GM12878 (cell line): ENCODE data around the gene OPCML. TPM values are rescaled to one million over a fixed set of nuclear protein-coding genes. Genes with fewer than 3 reads are reported as not detected.
A peak's percentile ranks its signal among the peaks of the same experiment; 100 is the strongest.

Source experiments
- ATAC-seq: fragments of 200-7000 bp; cut with Tn5 transposase; 3 replicates; pipeline ENCODE4 v1.9.1; 2020; ENCODE audit warnings: mild to moderate bottlenecking, moderate library complexity
- BruUV-seq: library from RNA; stranded (reverse); fragments of 400-500 nt; replicated peaks from 2 replicates; lab custom pipeline; 2021; lab: Mats Ljungman, UMichigan
- CTCF ChIA-PET: fragments of 300-600 bp; sonication (Branson Sonifier 250); formaldehyde crosslinking; extraction: SDS; loops from one replicate; lab custom pipeline; 2021; ENCODE audit warnings: inconsistent platforms; lab: Yijun Ruan, JAX
- POLR2A ChIA-PET: fragments of 350-600 bp; formaldehyde crosslinking; extraction: SDS; loops from one replicate; lab custom pipeline; 2021; ENCODE audit warnings: inconsistent platforms; lab: Charles Lee
- RAD21 ChIA-PET: fragments of 300-600 bp; sonication (Branson Sonifier 250); formaldehyde crosslinking; loops from one replicate; lab custom pipeline; 2023; ENCODE audit warnings: antibody characterized with exemption; ENCODE audit not compliant: unreplicated experiment; lab: Charles Lee
- SMC1A ChIA-PET: fragments of 300-600 bp; sonication (Branson Sonifier 250); formaldehyde crosslinking; loops from one replicate; lab custom pipeline; 2023; ENCODE audit not compliant: unreplicated experiment, uncharacterized antibody; lab: Charles Lee
- DNase-seq: peaks from one replicate; pipeline ENCODE4 v3.0.0-alpha.2; 2011; ENCODE audit warnings: low read depth, low spot score
- FAIRE-seq: peaks from 3 replicates; lab custom pipeline; 2011; peaks lifted over from hg19 to GRCh38; lab: Jason Lieb, UNC
- H2AFZ ChIP-seq: 2 replicates; pipeline ENCODE4 v1.6.0; 2011; ENCODE audit warnings: low read depth, low read length, control low read depth; ENCODE audit not compliant: control insufficient read depth
- H3K27ac ChIP-seq: 2 replicates; pipeline ENCODE4 v1.5.1; 2011; ENCODE audit warnings: control low read depth; ENCODE audit not compliant: control insufficient read depth, insufficient read depth
- H3K27me3 ChIP-seq, 2 experiments: replicated peaks in 1 of 2; 2 replicates each; pipeline versions ENCODE4 v1.6.0 to v1.6.1; 2011; ENCODE audit warnings: low read length in 1 of 2; ENCODE audit not compliant: control insufficient read depth in 2 of 2, insufficient read depth in 2 of 2
- H3K36me3 ChIP-seq, 2 experiments: 2 replicates each; pipeline ENCODE4 v1.5.1; 2011; ENCODE audit warnings: low read length in 1 of 2; ENCODE audit not compliant: control insufficient read depth in 2 of 2, insufficient read depth in 2 of 2
- H3K4me1 ChIP-seq: 2 replicates; pipeline ENCODE4 v1.6.1; 2011; ENCODE audit warnings: mild to moderate bottlenecking, low read length, moderate library complexity, mixed read lengths; ENCODE audit not compliant: control insufficient read depth, insufficient read depth
- H3K4me2 ChIP-seq: 2 replicates; pipeline ENCODE4 v1.6.0; 2011; ENCODE audit warnings: control low read depth; ENCODE audit not compliant: control insufficient read depth, insufficient read depth
- H3K4me3 ChIP-seq: fragments of 200-600 bp; sonication (generic); 2 replicates; pipeline ENCODE4 v1.5.1; 2016
- H3K79me2 ChIP-seq: 2 replicates; pipeline ENCODE4 v1.6.0; 2011; ENCODE audit warnings: low read length; ENCODE audit not compliant: control insufficient read depth, insufficient read depth
- H3K9ac ChIP-seq: 2 replicates; pipeline ENCODE4 v1.8.0; 2011; ENCODE audit warnings: low read length, control low read depth, mixed read lengths; ENCODE audit not compliant: control insufficient read depth, insufficient read depth
- H3K9me3 ChIP-seq: replicated peaks from 3 replicates; pipeline ENCODE4 v1.5.1; 2011; ENCODE audit warnings: mild to moderate bottlenecking, low read length; ENCODE audit not compliant: control insufficient read depth, insufficient read depth
- H4K20me1 ChIP-seq: 2 replicates; pipeline ENCODE4 v1.6.0; 2011; ENCODE audit not compliant: control insufficient read depth, insufficient read depth
- BHLHE40 ChIP-seq, 2 experiments: fragments of 450-650 bp in 1 of 2; IDR thresholded peaks; 2 replicates each; pipeline ENCODE4 v1.6.1; 2011 to 2017; ENCODE audit warnings: low read depth in 2 of 2, borderline replicate concordance in 1 of 2, improper control_type of control experiment in 1 of 2, low read length in 1 of 2, mild to moderate bottlenecking in 1 of 2
- BMI1 ChIP-seq: fragments of 450-650 bp; IDR thresholded peaks from 2 replicates; pipeline ENCODE4 v1.6.1; 2016; ENCODE audit warnings: mild to moderate bottlenecking, moderate library complexity, borderline replicate concordance
- CUX1 ChIP-seq: IDR thresholded peaks from 2 replicates; pipeline ENCODE4 v1.6.1; 2012; ENCODE audit warnings: improper control_type of control experiment, low read depth, low read length; ENCODE audit not compliant: insufficient replicate concordance
- HDAC2 ChIP-seq: fragments of 200-600 bp; sonication (generic); IDR thresholded peaks from 2 replicates; pipeline ENCODE4 v1.6.1; 2017
- KAT2A ChIP-seq: conservative IDR thresholded peaks from 2 replicates; pipeline ENCODE4 v1.6.1; 2011; ENCODE audit warnings: low read depth, low read length; ENCODE audit not compliant: control insufficient read depth
- MAX ChIP-seq: IDR thresholded peaks from 2 replicates; pipeline ENCODE4 v1.6.1; 2012; ENCODE audit warnings: low read depth, low read length, improper control_type of control experiment
- MYB ChIP-seq: fragments of 150-350 bp; IDR thresholded peaks from 2 replicates; pipeline ENCODE4 v1.6.1; 2014; ENCODE audit warnings: mild to moderate bottlenecking, low read depth, low read length, borderline replicate concordance
- RUNX3 ChIP-seq: IDR thresholded peaks from 2 replicates; pipeline ENCODE4 v1.6.1; 2012; ENCODE audit warnings: low read length, inconsistent platforms
- SKIL ChIP-seq: fragments of 450-650 bp; IDR thresholded peaks from 2 replicates; pipeline ENCODE4 v1.6.1; 2017; ENCODE audit warnings: mild to moderate bottlenecking, low read depth, inconsistent platforms; ENCODE audit not compliant: poor library complexity, severe bottlenecking
- SMC3 ChIP-seq: IDR thresholded peaks from 2 replicates; pipeline ENCODE4 v1.6.1; 2011; ENCODE audit warnings: low read length, improper control_type of control experiment, borderline replicate concordance
- STAT3 ChIP-seq: IDR thresholded peaks from 2 replicates; pipeline ENCODE4 v1.6.1; 2011; ENCODE audit warnings: low read depth, low read length, improper control_type of control experiment
- SUPT20H ChIP-seq: IDR thresholded peaks from 2 replicates; pipeline ENCODE4 v1.6.1; 2011; ENCODE audit warnings: low read depth, mild to moderate bottlenecking, low read length, moderate library complexity, borderline replicate concordance; ENCODE audit not compliant: control insufficient read depth
- TCF12 ChIP-seq: IDR thresholded peaks from 2 replicates; pipeline ENCODE4 v1.6.1; 2011; ENCODE audit warnings: low read depth, mild to moderate bottlenecking, low read length
- WGBS: methylation state at CpG from one replicate; pipeline ENCODE4 v1.1.6; 2016; ENCODE audit warnings: low lambda C conversion rate; ENCODE audit not compliant: insufficient replicate concordance, insufficient coverage; ENCODE audit errors: missing lambda C conversion rate; 5-methylcytosine and 5-hydroxymethylcytosine counted together
- in situ Hi-C: fragments of 300-500 bp; cut with MboI; formaldehyde crosslinking; loops from 9 replicates; pipeline ENCODE4 v1.14.3; 2018; ENCODE audit warnings: mixed read lengths
- intact Hi-C: fragments of 100-400 bp; cut with micrococcal nuclease; formaldehyde crosslinking; loops from one replicate; pipeline ENCODE4 v1.14.2; 2022; ENCODE audit not compliant: unreplicated experiment
- polyA plus RNA-seq, 11 experiments: library from polyadenylated mRNA; depleted of rRNA in 4 of 11; unstranded in 6 of 11; stranded (reverse) in 5 of 11; fragments of >200 nt; fragmentation: Nextera tagmentation in 4 of 11; fragmentation: Illumina TruSeq in 1 of 11; extraction: Ambion mirVana in 4 of 11; extraction: Trizol in 1 of 11; gene quantifications; 1 replicate in 1 of 11; 2 replicates in 10 of 11; pipeline versions ENCODE4 v1.2.1 to v1.2.3, GENCODE V29; 2011 to 2016; ENCODE audit warnings: inconsistent platforms in 2 of 11, missing spikeins in 2 of 11, low read depth in 1 of 11
- total RNA-seq, 4 experiments: library from RNA; depleted of rRNA in 3 of 4; stranded (reverse); fragments of >200 nt in 3 of 4; fragmentation: Illumina TruSeq in 1 of 4; extraction: Trizol in 1 of 4; gene quantifications; 2 replicates each; pipeline versions ENCODE4 v1.2.1 to v1.2.3, GENCODE V29; 2013 to 2021

Gene OPCML
- total and polyA plus RNA-seq, 10 of the 15 experiments (the other 5 are each of a cell fraction or from before 2014, with no cell fraction given), result 0.84 TPM; not detected in 9

- TF ChIP-seq CUX1, result no peak
Measured at GRCh38 chr11:133215596-133216230, 316.6 kb downstream of the OPCML start (continued).

- WGBS, result 33% methylated on average over 4 of the region's 4 CpGs
- no peaks in the 10 kb centered on the region for H3K4me1 ChIP-seq
- no peak for FAIRE-seq
- ChIA-PET CTCF (interaction anchor here (0.9 to 1.5 kb wide), 2 partner anchors 10 to 19 kb away, joined by 3 to 5 read pairs; no protein-coding TSS in a partner anchor), RAD21 (interaction anchor here (0.6 kb wide), 1 partner anchor 80 kb away, joined by 3 read pairs; no protein-coding TSS in a partner anchor), SMC1A (interaction anchor here (0.9 to 1.6 kb wide), 3 partner anchors 13 to 51 kb away, joined by 3 to 4 read pairs (median 3); no protein-coding TSS in a partner anchor), POLR2A (no interaction called here)
- H3K79me2 ChIP-seq, result no peaks in the 10 kb centered on the region
- H3K27me3 ChIP-seq, result no peaks in the 10 kb centered on the region
- intact Hi-C loops, result no loop called here
- no peaks in the 10 kb centered on the region for H3K9me3 ChIP-seq
- ATAC-seq, result peak; percentile 58
- no peak for DNase-seq
- H3K4me3 ChIP-seq, result no peak overlapping the region
- H3K27ac ChIP-seq, result no peak overlapping the region
- H3K4me2 ChIP-seq, result no peak overlapping the region
- H4K20me1 ChIP-seq, result no peaks in the 10 kb centered on the region
- no peak overlapping the region for H3K9ac ChIP-seq
- no TSS peak for BruUV-seq
- no peaks in the 10 kb centered on the region for H3K36me3 ChIP-seq
- in situ Hi-C loops, result no loop called here
- no peak overlapping the region for H2AFZ ChIP-seq
- TF ChIP-seq STAT3 (no peak), BMI1 (no peak), MAX (no peak), BHLHE40 (IDR thresholded peaks at IDR 0.05; ENCODE audit: borderline replicate concordance in 1 of 2, low read depth in 2 of 2, low read length in 1 of 2) (no peak), SUPT20H (no peak), TCF12 (no peak), SKIL (no peak), HDAC2 (no peak), MYB (no peak), SMC3 (no peak), RUNX3 (no peak), KAT2A (no peak)
Measured at GRCh38 chr11:133214646-133215045, 317.7 kb downstream of the OPCML start.
